HG02763 (cell line): ENCODE data around the gene RAPGEF2.
"Not testable (repeated sequence)": the region's sequence is repeated elsewhere in the genome, so short reads cannot be mapped to it uniquely, and the experiment has no call there.

Experiments
- ATAC-seq: cut with Tn5 transposase; IDR thresholded peaks from one replicate; pipeline ENCODE4 v1.9.1; 2021; ENCODE audit warnings: mild to moderate bottlenecking, moderate library complexity; ENCODE audit not compliant: unreplicated experiment

The RAPGEF2 gene

DNA sequence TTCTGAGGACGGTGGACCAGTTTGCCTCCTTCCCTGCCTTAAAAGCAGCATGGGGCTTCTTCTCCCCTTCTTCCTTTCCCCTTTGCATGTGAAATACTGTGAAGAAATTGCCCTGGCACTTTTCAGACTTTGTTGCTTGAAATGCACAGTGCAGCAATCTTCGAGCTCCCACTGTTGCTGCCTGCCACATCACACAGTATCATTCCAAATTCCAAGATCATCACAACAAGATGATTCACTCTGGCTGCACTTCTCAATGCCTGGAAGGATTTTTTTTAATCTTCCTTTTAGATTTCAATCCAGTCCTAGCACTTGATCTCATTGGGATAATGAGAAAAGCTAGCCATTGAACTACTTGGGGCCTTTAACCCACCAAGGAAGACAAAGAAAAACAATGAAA, 255.3 kb downstream of the RAPGEF2 start:
- no peak for ATAC-seq

DNA sequence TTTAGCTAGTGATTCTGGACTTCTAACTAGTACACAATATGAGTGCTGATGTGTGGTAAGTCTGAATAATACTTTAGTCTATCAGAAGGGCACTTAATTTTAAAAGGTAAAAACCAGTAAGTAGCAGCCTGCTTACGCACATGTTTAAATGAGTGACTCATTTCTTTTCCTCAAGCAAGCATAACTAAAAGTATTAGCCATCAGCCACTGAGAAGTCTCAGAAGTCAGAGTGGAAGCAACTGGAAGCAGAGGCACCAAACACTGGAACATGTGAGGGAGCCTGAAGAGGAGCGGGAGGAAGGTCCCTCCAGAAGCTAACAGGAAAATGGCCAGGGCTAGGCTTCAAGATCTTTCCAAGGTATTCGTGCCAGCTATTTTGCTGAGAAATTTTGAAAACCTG, 257.7 kb downstream of the RAPGEF2 start:
- no peak for ATAC-seq

DNA sequence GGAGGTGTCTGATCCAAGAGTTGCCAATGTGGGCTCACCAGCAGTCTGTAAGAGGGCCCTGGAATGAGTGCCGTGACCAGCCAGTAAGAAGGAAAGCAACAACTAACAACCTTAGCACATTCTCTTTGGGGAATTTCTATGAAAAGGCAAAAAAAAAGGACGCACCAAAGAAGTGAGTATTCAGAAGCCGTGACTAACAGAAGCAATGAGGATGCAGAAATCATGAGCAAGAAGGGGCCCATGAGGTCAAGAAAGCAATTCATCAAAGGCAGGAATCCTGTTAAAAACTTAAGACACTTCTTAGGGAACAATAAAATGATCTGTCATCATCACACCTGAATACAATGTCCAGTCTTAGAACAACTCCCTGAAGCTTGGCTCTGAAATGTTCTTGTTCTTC, 260.5 kb downstream of the RAPGEF2 start:
- no peak for ATAC-seq

DNA sequence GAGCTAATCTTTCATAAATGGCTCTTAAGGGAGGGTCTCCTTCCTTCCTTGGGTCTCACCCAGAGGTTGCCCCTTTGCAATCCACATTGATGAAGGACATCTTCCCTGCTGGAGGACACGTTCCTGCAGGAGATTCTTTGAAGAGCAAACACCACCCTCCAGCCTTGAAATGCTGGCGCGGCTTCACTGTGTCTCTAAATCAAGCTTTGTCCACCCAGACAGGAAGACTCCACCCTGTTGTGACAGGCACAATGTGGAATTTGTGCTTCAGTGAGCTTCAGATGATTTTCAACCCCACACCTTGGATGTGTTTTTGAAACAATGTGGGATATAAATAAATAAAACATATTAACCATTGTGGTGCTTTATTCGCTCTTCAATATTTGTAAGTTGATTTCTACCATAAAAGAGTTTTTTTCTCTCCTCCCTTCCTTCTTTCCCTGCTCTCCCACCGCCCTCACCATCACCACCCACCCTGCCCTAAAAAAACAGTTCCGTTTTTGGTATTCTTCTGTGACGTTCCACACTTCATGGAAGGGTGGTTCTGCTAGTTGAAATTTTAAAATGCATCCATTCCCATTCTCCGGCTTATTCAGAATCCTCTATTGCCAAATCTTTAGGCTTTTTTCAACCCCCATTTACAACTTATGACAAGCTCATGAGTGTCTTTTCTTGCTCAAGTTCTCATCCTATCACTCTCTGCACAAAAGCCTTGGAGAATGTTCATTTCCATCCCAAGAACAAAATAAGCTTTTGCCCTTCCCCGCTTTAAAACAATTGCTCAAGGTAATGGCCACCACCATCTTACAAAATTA, 264.3 kb downstream of the RAPGEF2 start:
- ATAC-seq = no peak

DNA sequence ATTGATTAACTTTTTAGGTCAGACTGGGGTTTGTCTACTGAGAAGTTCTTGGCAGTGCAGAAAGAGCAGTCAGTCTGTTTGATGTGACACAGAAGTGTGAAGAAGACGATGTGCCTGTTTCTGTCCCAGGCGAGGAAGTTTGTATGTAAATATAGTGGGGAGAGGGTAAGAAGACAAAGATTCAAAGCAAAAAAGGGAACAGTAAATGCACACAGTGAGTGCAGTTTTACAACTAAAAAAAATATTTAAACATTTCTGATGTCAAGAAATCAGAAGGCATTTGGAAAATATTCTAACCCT, 264.9 kb downstream of the RAPGEF2 start:
- ATAC-seq = peak; percentile 53

DNA sequence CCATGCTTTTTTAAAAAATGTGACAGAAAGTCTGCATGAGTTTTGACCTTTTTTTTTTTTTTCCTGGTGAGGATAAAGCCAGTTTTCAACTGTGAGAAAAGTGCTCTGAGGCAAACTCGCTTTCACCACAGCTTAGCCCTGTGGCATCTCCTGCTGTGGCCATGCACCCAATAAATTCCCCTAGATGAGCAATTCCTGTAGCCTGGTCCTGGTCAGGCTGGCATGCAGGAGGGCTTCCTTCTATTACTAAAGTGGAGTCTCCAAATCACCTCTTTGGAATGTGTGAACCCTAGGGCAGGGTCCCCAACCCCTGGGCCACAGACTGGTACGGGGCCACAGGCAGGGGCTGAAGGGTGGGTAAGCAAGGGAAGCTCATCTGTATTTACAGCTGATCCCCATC, 265.4 kb downstream of the RAPGEF2 start:
- ATAC-seq = no peak

DNA sequence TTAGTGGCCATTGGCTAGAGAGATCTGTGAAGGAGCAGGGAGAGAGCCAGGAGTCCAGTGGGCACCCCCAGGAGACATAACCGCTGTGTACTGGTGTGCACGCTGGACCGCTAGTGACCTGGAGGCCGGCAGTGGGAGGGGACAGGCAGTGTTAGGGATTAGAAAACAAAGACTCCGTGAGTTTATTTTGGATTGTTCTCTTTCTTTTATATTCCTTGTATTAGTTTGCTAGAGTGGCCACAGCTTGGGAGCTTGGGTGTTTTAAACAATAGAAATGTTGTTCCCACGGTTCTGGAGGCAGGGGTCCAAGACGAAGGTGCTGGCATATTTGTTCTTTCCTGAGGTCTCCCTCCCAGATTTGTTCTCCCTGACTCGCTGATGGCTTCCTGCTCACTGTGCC, 266.4 kb downstream of the RAPGEF2 start:
- ATAC-seq = no peak

DNA sequence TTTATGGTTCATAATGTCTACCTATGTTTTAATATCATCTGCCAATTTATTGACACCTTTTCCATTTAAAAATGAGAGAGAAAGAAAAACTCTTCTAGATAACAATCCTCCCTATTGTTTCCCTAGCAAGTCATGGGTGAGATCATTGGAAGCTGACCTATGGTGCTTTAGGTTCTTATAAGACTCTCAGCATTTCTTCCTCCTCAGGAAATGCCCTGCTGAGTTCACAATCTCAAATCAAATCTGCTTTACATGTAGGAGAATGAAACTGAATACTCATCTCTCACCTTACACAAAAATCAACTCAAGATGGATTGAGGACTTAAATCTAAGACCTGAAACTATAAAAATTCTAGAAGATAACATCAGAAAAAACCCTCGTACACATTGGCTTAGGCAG, 267.4 kb downstream of the RAPGEF2 start:
- ATAC-seq = no peak

DNA sequence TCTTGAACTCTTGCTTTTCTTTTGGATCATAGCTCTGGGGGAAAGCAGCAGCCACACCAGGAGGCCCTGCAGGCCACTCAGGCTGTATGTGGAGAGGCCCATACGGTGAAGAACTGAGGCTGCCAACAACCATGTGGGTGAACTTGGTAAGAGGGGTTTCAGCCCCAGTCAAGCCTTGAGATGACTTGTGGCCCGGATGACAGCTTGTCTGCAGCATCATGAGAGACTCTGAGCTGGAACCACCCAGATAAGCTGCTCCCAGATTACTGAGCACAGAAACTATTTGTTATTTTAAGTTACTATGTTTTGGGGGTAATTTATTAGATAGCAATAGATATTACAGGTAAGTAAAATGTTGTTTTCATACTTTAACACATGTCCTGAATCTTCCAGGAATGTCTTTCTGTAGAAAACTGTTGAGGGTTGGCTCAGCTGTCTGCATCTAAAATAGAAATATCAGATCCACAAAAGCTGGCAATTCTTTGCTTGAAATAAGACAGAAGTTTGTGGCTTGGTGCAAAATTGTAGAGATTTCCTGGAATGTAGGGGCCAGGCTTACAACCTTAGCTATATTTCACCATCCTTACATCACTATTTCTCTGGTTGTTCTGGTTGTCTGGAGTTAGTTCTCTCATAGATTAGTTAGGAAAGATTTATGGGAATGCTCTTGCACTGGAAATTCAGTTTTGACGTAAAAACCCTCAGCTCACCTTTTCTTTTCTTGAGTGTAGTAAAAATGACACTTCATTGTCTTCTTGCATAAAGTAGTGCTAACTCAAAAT, 272.1 kb downstream of the RAPGEF2 start:
- ATAC-seq = no peak

DNA sequence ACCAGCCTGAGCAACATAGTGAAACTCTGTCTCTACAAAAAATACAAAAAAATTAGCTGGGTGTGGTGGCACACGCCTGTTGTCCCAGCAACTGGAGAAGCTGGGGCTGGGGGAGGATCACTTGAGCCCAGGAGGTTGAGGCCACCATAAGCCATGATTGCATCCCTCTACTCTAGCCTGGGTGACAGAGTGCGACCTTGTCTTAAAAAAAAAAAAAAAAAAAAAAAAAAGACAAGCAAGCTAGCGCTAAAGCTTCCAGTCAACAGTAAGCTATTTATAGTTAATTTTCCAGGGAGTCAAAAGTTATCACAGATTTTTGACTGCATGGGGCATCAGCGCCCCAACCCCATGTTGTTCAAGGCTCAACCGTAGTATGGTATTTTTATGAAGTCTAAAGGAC, 273.4 kb downstream of the RAPGEF2 start:
- ATAC-seq = no peak

DNA sequence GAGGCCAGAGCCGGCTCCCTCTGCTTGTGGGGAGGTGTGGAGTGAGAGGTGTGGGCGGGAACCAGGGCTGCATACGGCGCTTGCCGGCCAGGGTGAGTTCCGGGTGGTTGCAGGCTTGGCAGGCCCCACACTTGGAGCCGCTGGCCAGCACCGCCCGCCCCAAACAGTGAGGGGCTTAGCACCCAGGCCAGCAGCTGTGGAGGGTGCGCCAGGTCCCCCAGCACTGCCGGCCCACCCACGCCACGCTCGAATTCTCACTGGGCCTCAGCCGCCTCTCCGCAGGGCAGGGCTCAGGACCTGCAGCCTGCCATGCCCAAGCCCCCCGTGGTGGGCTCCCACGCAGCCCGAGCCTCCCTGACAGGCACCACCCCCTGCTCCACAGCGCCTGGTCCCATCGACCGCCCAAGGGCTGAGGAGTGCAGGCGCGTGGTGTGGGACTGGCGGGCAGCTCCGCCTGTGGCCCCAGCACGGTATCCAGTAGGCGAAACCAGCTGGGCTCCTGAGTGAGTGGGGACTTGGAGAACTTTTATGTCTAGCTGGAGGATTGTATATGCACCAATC, 275.3 kb downstream of the RAPGEF2 start:
- ATAC-seq = no peak

DNA sequence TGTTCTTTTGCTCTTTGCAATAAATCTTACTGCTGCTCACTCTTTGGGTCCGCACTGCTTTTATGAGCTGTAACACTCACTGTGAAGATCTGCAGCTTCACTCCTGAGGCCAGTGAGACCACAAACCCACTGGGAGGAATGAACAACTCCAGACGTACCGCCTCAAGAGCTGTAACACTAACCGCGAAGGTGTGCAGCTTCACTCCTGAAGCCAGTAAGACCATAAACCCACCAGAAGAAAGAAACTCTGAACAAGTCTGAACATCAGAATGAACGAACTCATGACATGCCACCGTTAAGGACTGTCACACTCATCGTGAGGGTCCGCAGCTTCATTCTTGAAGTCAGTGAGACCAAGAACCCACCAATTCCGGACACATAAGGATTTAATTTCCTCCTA, 276.2 kb downstream of the RAPGEF2 start:
- not testable (repeated sequence) for ATAC-seq

DNA sequence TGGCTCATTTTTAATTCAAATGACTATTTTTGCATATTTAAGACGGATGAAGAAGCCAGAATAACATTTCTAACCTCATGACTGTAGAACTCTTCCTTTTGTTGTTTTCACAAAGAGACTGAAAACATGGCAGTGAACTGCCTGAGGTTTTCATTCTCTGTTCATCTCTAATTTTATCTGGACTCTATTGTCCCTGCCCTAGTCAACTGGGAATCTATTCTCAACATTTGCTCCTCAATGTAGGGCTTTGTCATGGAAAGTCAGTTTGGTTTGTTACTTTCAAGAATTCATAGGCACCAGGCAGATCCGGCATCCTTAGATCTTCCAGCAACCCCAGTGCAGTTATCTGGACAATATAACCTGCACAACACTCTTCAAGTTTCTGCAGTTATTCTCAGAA, 277.0 kb downstream of the RAPGEF2 start:
- no peak for ATAC-seq

DNA sequence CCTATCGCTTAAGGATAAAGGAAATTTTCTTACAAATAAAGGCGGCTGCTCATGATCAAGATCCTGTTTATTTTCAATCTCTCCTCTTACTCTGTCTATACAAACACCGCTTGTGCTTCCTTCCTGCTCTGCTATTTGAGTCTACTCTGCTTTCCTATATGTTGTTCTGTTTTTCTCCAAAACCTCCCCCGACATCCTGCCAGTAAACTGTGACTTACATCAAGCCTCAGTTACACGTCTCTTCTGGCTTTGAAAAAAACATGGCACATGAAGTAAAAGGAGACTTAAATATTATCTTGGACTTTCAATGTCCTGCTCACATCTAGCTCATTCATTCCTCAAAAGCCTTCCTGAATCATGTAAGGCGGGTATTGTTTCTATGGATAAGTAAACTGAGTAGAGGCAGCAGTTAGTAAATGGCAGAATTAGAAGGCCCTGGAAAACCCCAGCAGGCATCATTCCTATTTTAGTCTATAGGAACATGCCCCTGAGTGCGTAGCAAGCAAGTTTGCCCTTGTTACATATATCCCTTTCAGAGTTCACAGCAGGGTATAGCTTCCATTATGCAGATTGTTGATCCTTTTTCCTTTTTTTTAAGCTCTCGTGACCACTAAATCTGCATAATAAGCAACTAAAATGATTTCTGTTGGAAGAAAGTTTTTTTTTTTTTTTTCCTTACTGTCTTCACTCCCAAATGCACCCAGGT, 280.1 kb downstream of the RAPGEF2 start:
- ATAC-seq = no peak

DNA sequence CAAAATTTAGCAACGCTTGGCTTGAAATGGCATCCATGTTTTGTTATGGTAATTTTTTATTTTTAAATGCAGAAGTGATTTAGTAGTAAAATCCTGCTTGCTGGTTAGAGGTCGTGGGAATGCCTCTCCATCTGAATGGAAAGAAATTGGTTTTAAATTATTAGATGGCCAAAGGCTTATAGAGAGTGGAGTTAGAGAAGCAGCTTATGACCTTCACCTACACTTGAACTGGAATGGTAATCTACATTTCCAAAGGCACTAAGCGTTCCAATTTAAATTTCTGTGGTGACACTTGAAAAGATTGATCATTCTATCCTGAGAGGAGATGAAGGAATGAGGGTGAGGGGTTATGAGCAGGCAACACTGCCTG, 280.7 kb downstream of the RAPGEF2 start:
- ATAC-seq = no peak

DNA sequence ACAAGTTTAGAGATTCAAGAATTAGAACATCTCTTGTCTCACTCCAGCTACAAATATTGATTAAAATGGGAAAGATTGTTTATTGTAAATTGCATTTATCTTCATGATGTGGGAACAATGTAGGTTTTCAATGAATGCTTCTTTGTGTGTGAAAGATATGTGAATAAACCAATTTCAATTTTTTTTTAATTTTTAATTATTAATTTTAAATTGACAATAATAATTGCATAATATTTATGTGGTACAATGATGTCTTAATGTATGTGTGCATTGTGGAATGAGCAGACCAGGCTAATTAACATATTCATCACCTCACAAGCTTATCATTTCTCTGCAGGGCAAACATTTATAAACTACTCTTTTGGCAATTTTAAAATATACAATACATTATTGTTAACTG, 281.1 kb downstream of the RAPGEF2 start:
- no peak for ATAC-seq

DNA sequence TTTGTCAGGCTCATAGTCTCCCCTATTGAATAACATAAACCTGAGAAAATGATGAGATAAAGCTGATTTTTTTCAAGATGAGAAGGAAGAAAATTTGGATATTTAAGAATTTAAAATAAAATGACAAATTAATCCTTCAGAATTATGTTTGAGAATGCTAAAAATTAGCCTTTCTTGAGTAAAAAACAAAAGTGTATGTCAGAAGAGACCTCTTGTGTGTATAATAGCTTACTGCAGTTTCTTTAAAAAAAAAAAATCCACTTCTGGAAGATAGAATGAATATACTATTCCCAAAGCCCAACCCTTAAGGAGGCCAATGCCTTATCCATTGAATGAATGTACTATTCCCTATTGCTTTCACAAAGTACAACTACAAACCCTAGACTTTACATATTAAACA, 281.8 kb downstream of the RAPGEF2 start:
- ATAC-seq = no peak

DNA sequence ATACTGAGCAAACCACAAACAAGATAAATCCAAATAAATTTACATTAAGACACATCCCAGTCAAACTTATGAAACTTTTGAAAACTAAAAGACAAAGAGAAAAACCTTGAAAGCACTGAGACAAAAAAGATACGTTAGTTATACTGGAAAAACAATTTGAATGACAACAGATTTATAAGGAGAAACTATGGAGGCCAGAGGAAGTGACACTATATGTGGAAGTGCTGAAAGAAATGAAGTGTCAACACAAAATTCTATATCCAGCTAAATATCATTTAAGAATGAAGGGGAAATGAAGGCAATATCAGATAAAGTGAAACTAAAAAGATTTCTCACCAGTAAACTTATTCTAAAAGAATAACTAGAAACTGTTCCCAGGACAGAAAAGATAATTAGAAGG, 283.7 kb downstream of the RAPGEF2 start:
- ATAC-seq = no peak

DNA sequence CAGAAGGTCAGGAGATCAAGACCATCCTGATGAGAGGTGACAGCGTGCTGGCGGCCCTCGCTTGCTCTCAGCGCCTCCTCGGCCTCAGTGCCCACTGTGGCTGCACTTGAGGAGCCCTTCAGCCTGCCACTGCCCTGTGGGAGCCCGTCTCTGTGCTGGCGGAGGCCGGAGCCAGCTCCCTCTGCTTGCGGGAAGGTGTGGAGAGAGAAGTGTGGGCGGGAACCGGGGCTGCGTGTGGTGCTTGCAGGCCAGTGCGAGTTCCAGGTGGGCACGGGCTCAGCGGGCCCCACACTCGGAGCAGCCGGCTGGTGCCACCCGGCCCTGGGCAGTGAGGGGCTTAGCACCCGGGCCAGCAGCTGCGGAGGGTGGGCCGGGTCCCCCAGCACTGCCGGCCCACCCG, 286.9 kb downstream of the RAPGEF2 start:
- ATAC-seq = no peak

DNA sequence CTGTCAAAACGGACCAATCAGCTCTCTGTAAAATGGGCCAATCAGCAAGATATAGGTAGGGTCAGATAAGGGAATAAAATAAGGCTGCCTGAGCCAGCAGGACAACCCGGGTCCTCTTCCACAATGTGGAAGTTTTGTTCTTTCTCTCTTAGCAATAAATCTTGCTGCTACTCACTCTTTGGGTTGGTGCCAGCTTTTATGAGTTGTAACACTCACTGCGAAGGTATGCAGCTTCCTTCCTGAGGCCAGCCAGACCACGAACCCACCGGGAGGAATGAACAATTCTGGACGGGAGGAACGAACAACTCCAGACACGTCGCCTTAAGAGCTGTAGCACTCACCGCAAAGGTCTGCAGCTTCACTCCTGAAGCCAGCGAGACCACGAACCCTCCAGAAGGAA, 287.8 kb downstream of the RAPGEF2 start:
- ATAC-seq = no peak

DNA sequence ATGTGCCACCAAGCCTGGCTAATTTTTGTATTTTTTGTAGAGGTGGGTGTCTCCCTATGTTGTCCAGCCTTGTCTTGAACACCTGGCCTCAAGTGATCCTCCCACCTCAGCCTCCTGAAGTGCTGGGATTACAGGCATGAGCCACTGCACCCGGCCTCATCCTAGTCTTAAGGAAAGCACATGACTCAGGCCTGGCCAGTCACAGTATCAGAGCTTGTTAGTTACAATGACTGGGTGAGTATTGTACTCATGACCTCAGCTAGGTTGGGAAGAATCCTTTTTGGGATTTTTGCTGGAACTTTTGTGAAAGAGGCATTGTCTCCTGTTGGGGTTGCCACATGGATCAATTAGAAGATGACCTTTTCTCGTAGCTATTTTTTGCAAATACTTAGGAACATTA, 292.8 kb downstream of the RAPGEF2 start:
- no peak for ATAC-seq

DNA sequence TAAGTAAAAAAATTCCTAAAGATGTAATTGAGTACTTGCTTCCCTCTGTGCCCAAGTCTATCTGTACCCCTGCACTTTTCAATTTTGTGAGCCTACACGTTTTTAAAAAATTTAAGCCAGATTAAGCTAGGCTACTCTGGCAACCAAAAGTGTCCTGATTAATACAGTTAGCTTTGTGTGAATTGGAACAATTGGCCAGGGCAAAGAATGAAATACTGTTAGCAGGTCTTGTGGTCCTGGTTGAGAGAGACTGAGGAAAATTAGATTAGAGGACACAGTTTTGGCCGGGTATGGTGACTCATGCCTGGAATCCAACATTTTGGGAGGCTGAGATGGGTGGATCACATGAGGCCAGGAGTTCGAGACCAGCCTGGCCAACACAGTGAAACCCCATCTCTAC, 293.3 kb downstream of the RAPGEF2 start:
- no peak for ATAC-seq
